HFFc6 (cell line): ENCODE results near the gene DDX5. TPM values are rescaled to one million over a fixed set of nuclear protein-coding genes. Genes with fewer than 3 reads are reported as not detected.

ENCODE experiments used
- DNase-seq: peaks from one replicate; pipeline ENCODE4 v3.0.0-alpha.2; 2018
- H3K27ac Mint-ChIP-seq: 2 replicates; pipeline ENCODE4 v1.8.0; 2020; ENCODE audit warnings: mild to moderate bottlenecking, mixed read lengths
- H3K27me3 Mint-ChIP-seq: 2 replicates; pipeline ENCODE4 v1.8.0; 2021; ENCODE audit warnings: mild to moderate bottlenecking, moderate library complexity, mixed read lengths; ENCODE audit not compliant: insufficient read depth
- H3K36me3 Mint-ChIP-seq: 2 replicates; pipeline ENCODE4 v1.8.0; 2021; ENCODE audit warnings: low read depth, mixed read lengths
- H3K4me1 Mint-ChIP-seq: 2 replicates; pipeline ENCODE4 v1.8.0; 2020; ENCODE audit warnings: low read depth, mixed read lengths
- H3K4me3 Mint-ChIP-seq: 2 replicates; pipeline ENCODE4 v1.8.0; 2020; ENCODE audit warnings: mild to moderate bottlenecking, moderate library complexity, mixed read lengths
- H3K9me3 Mint-ChIP-seq: 2 replicates; pipeline ENCODE4 v1.8.0; 2020; ENCODE audit warnings: mild to moderate bottlenecking, mixed read lengths
- CTCF ChIP-seq: fragments of 200-600 bp; sonication (generic); IDR thresholded peaks from 2 replicates; pipeline ENCODE4 v1.5.0; 2021; ENCODE audit warnings: antibody characterized with exemption, mild to moderate bottlenecking
- total RNA-seq, 6 experiments: library from RNA; stranded (reverse); fragmentation: NEBNext Ultra II Directional; extraction: Animal tissue kit (Norgen Biotek cat#: 25700); gene quantifications; 2 replicates in 1 of 6; 3 replicates in 5 of 6; pipeline ENCODE4 v1.2.3, GENCODE V29; 2021

The DDX5 gene
- total RNA-seq, 6 experiments from 2014 or later, result 537 to 635 (median 600) TPM

GRCh38 chr17:64536913-64537312, 30.8 kb upstream of the DDX5 start:
- Mint-ChIP-seq H3K27me3 (peaks cover 43% of the 10 kb centered on the region), H3K4me3 (peak overlapping the region; percentile 7; the same call in 1 of the 2 replicates), H3K9me3 (peaks cover 11% of the 10 kb centered on the region; the same call in 1 of the 2 replicates), H3K4me1 (peaks cover 35% of the 10 kb centered on the region), H3K36me3 (peaks cover 59% of the 10 kb centered on the region), H3K27ac (peak overlapping the region; percentile 56)
- no peak for DNase-seq
- TF ChIP-seq CTCF, result no peak

GRCh38 chr17:64535357-64535756, 29.3 kb upstream of the DDX5 start:
- Mint-ChIP-seq H3K4me1 (peaks cover 37% of the 10 kb centered on the region), H3K36me3 (peaks cover 61% of the 10 kb centered on the region), H3K4me3 (peak overlapping the region; percentile 17; the same call in 1 of the 2 replicates), H3K27ac (peak overlapping the region; percentile 75), H3K27me3 (peaks cover 42% of the 10 kb centered on the region), H3K9me3 (peaks cover 9% of the 10 kb centered on the region; the same call in 1 of the 2 replicates)
- DNase-seq, result no peak
- TF ChIP-seq CTCF, result no peak

DNA sequence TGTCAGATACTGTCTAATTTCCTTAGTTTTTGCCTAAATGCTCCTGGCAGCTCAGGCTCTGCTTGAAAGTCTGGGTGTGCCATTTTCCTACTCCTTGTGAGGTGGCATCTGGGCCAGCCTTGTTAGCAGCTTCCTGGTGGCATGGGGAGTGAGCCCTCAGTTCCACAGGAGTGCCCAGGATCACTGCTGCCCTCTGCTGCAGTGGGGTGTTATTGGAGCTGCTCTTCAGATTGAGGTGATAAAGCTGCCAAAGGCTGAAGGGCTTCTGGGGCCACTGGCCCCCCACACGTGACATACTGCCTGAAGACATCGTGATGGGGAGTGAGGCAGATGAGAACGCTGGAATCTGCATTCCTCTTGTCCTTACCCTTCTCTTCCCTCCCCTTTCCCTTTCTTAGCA, 28.1 kb upstream of the DDX5 start:
- H3K36me3 Mint-ChIP-seq, result peaks cover 63% of the 10 kb centered on the region
- peaks cover 32% of the 10 kb centered on the region for H3K4me1 Mint-ChIP-seq
- H3K9me3 Mint-ChIP-seq, result peaks cover 9% of the 10 kb centered on the region; the same call in 1 of the 2 replicates
- TF ChIP-seq CTCF, result peak; percentile 51
- peaks cover 39% of the 10 kb centered on the region for H3K27me3 Mint-ChIP-seq
- DNase-seq, result no peak
- peak overlapping the region; percentile 30; the same call in 1 of the 2 replicates for H3K4me3 Mint-ChIP-seq
- H3K27ac Mint-ChIP-seq, result peak overlapping the region; percentile 75

DNA sequence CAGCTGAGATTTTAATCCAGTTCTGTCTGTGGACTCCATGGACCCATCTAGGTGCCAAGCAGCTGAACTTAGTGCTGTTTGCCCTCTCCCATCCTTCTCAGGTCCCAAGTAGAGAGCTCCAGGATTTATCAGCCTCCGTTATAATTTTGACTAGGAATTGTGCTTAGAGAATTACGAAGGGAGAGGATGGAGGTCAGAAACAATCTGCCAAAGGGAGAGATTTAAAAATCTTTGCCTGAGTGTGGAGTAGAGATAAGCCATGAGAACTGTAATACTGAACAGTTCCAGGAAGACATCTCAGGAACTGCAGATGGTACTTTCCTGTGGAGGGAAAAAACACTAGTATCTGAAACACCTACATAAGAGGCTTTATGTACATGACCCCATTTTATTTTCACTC, 27.7 kb upstream of the DDX5 start:
- no peak for DNase-seq
- H3K9me3 Mint-ChIP-seq, result peaks cover 8% of the 10 kb centered on the region; the same call in 1 of the 2 replicates
- H3K4me1 Mint-ChIP-seq, result peaks cover 28% of the 10 kb centered on the region
- peaks cover 39% of the 10 kb centered on the region for H3K27me3 Mint-ChIP-seq
- peak overlapping the region; percentile 30; the same call in 1 of the 2 replicates for H3K4me3 Mint-ChIP-seq
- H3K36me3 Mint-ChIP-seq, result peaks cover 60% of the 10 kb centered on the region
- no peak for TF ChIP-seq CTCF
- peak overlapping the region; percentile 75 for H3K27ac Mint-ChIP-seq

DNA sequence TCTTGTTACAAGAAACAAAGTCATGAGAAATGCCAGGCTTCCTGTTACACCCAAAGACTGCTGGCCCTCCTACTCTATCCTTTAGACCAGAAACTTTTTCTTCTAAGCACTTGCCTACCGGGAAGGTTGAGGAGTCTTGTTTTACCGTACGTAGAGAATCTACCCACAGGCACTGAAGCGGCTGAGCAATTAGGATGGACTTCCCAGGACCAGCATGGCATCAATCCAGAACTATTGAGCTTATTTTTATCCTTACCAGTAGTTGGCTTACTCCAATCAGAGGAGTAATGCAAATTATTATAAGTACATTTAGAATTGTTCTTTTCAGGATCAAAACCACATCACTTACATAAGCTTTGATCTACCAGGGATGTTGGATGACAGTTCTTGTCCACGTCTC, 26.3 kb upstream of the DDX5 start:
- peaks cover 47% of the 10 kb centered on the region for H3K36me3 Mint-ChIP-seq
- DNase-seq, result no peak

More for the DNA sequence above, 26.3 kb upstream of the DDX5 start:
- no peaks in the 10 kb centered on the region for H3K9me3 Mint-ChIP-seq
- peak overlapping the region; percentile 75 for H3K27ac Mint-ChIP-seq
- peaks cover 28% of the 10 kb centered on the region for H3K27me3 Mint-ChIP-seq
- TF ChIP-seq CTCF, result no peak
- H3K4me1 Mint-ChIP-seq, result peaks cover 21% of the 10 kb centered on the region; the same call in 1 of the 2 replicates
- H3K4me3 Mint-ChIP-seq, result peak overlapping the region; percentile 20; the same call in 1 of the 2 replicates
